RWPE2 (cell line): ENCODE measurements around the gene MRGPRG.

Source experiments
- ATAC-seq: fragments of 200-7000 bp; cut with Tn5 transposase; 3 replicates; pipeline ENCODE4 v1.9.1; 2021; ENCODE audit warnings: low read depth
- DNase-seq: peaks from one replicate; pipeline ENCODE4 v3.0.0-alpha.2; 2020; ENCODE audit warnings: low spot score
- H3K27ac ChIP-seq: fragments of 450-650 bp; 2 replicates; pipeline ENCODE4 v1.5.1; 2017; ENCODE audit warnings: mild to moderate bottlenecking; ENCODE audit not compliant: poor library complexity, severe bottlenecking
- H3K27me3 ChIP-seq: fragments of 250-450 bp; sonication (Bioruptor Pico); 2 replicates; pipeline ENCODE4 v1.5.1; 2021; ENCODE audit warnings: mild to moderate bottlenecking, moderate library complexity; ENCODE audit not compliant: insufficient read depth, poor library complexity, severe bottlenecking
- H3K36me3 ChIP-seq: fragments of 250-450 bp; sonication (Bioruptor Pico); 2 replicates; pipeline ENCODE4 v1.5.1; 2020; ENCODE audit warnings: low read depth, mild to moderate bottlenecking, moderate library complexity
- H3K4me1 ChIP-seq: fragments of 250-450 bp; sonication (Bioruptor Pico); 2 replicates; pipeline ENCODE4 v1.5.1; 2021; ENCODE audit warnings: mild to moderate bottlenecking, moderate library complexity; ENCODE audit not compliant: insufficient read depth, poor library complexity, severe bottlenecking
- H3K4me3 ChIP-seq: fragments of 250-450 bp; sonication (Bioruptor Pico); 2 replicates; pipeline ENCODE4 v1.5.1; 2021; ENCODE audit warnings: mild to moderate bottlenecking, moderate library complexity; ENCODE audit not compliant: severe bottlenecking
- H3K9me3 ChIP-seq: fragments of 250-450 bp; sonication (Bioruptor Pico); 2 replicates; pipeline ENCODE4 v1.5.1; 2021; ENCODE audit warnings: mild to moderate bottlenecking, moderate library complexity; ENCODE audit not compliant: severe bottlenecking
- CTCF ChIP-seq: fragments of 450-650 bp; IDR thresholded peaks from one replicate; pipeline ENCODE4 v1.5.1; 2017; ENCODE audit warnings: mild to moderate bottlenecking, moderate library complexity; ENCODE audit not compliant: poor library complexity, severe bottlenecking

Gene MRGPRG

GRCh38 chr11:3221408-3222002, 2.9 kb upstream of the MRGPRG start:
- DNase-seq, result no peak
- no peak for ATAC-seq
- Histone ChIP-seq H3K27me3 (peaks cover 36% of the 10 kb centered on the region), H3K27ac (no peak overlapping the region), H3K4me3 (no peak overlapping the region), H3K36me3 (no peaks in the 10 kb centered on the region), H3K9me3 (no peaks in the 10 kb centered on the region), H3K4me1 (no peaks in the 10 kb centered on the region)
- TF ChIP-seq CTCF, result no peak

GRCh38 chr11:3220521-3221407, 2.2 kb upstream of the MRGPRG start:
- TF ChIP-seq CTCF, result no peak
- no peaks in the 10 kb centered on the region for H3K9me3 ChIP-seq
- no peaks in the 10 kb centered on the region for H3K4me1 ChIP-seq

GRCh38 chr11:3220101-3220500, 1.5 kb upstream of the MRGPRG start:
- ATAC-seq, result no peak
- no peaks in the 10 kb centered on the region for H3K4me1 ChIP-seq
- TF ChIP-seq CTCF, result no peak
- no peaks in the 10 kb centered on the region for H3K36me3 ChIP-seq
- no peak overlapping the region for H3K27ac ChIP-seq
- H3K27me3 ChIP-seq, result peaks cover 40% of the 10 kb centered on the region
- no peak for DNase-seq
- no peaks in the 10 kb centered on the region for H3K9me3 ChIP-seq
- no peak overlapping the region for H3K4me3 ChIP-seq

More at GRCh38 chr11:3220521-3221407, 2.2 kb upstream of the MRGPRG start:
- Histone ChIP-seq H3K4me3 (no peak overlapping the region), H3K27ac (no peak overlapping the region), H3K36me3 (no peaks in the 10 kb centered on the region), H3K27me3 (peaks cover 40% of the 10 kb centered on the region)
- ATAC-seq (no peak), DNase-seq (no peak)

- Histone ChIP-seq H3K4me1 (no peaks in the 10 kb centered on the region), H3K27me3 (peaks cover 40% of the 10 kb centered on the region), H3K27ac (no peak overlapping the region), H3K9me3 (no peaks in the 10 kb centered on the region), H3K4me3 (no peak overlapping the region), H3K36me3 (no peaks in the 10 kb centered on the region)
- TF ChIP-seq CTCF, result no peak
- ATAC-seq, result no peak
- no peak for DNase-seq
Measured at GRCh38 chr11:3219281-3219892, 774 bp upstream of the MRGPRG start.
